ENCODE results near the gene FABP3. TPM values are rescaled to one million over a fixed set of nuclear protein-coding genes. Genes with fewer than 3 reads are reported as not detected.
A peak's percentile ranks its signal among the peaks of the same experiment; 100 is the strongest.

The FABP3 gene
- total RNA-seq, 1 donor from 2014 or later, result 3,048 TPM

DNA sequence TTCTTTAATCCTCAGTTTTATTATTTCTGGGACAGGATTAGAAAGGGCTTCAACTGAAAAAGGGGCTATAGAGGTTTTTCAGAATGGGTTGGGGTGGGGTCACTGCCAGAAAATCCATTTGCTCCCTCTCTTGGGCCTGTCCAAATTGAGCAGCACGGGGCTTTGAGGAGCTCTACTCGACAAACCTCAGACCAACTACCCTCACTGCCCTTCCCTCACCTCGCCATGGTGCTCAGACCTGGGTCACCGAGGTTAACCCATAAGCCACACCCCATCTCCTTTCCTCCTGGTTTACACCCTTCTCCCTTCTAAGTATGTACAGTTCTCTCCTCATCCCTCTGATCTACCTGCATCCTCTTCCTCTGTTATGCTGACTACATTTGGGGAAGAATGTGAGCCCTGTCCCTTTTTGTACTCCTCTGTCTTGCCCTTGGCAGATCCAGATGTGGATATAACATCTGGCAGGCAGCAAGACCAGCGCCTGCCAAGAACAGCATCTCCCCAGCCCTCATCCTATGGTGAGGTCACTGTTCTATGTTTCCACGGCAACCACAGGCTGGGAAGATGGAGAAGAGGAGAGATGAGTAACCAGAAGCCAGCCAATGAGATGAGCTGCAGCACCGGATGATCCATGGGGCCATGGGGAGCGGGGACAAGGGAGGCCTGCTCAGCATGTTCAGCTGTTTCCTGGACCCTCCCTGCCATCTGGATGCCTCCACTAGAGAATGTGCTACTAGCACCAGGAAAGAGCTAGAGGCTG is 3.7 kb upstream of the FABP3 start:
- DNase-seq (ENCODE audit: low spot score), result peak; percentile 62
- intact Hi-C loops (cut with DNase I), result no loop called here

DNA sequence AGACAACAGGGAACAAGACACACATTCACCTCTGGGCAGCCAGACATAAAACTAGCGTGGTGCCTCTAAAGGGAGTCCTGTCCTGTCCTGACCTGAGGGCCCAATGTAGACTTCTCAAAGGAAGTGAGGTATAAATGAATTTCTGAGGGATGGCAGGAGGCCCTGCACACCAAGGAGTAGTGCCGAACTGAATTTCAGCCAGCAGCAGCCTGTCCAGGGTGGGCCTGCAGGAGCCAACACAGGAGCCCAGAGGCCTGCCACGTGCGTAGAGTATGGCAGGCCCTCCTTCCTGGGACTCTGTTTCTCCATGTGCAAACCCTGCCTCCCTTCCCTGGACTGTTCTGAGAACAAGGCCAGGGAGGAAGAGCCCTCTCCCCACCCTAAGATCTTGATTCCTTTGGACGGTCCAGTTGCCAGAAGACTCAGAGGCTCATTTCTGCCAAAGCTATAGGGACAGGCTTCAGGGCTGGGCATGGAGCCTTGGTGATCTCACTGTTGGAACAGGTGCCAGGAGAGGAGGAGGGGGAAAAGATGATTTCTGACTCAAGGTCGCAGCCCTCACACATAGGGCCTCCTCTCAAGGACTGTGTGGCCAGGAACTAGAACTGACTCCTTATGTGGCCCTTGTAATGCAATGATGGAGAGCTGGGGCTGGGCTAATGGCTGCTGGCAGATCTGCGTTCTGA is 1.8 kb upstream of the FABP3 start:
- intact Hi-C loops (cut with DNase I), result no loop called here
- DNase-seq (ENCODE audit: low spot score), result no peak

DNA sequence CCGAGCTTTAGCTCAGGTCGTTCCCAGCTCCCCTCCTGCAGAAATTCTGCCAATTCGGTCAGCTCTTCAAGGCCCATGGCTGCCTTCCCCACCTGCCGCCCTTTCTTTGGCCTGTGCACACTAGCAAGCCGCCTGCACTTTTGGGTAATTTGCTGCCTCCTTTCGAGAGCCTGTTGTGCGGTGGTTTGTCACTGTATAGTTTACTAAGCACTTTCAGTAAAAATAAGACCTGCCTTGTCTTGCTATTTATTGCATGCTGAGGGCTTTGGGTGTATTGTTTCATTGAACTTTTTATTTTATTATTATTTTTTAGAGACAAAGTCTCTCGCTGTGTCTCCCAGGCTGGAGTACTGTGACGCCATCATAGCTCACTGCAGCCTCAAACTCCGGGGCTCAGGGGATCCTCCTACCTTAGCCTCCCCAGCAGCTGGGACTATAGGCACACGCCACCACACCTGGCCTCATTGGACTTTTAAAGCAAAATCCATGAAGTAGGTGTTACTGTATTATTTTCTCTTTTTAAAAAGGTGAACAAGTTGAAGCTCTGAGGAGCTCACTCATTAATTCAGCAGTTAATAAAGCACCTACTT is 1.1 kb upstream of the FABP3 start:
- no peak for DNase-seq (ENCODE audit: low spot score)
- intact Hi-C loops (cut with DNase I), result loop anchor here (1.0 kb wide), 1 partner anchor 8 kb away; no protein-coding TSS in a partner anchor

DNA sequence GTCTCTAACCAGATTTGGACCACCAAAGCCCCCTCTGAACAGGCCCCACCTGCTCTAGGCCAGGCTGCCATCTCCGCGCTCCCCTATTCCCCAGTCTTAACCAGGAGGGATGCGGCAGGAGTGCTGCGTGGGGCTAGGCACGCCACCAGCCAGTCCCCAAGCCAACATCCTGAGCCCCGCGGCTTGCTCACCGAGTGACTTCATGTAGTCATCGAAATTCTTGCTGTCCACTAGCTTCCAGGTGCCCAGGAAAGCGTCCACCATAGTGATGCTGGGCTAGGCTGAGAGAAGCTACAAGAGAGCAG is 173 bp downstream of the FABP3 start:
- intact Hi-C loops (cut with DNase I), result loop anchor here (1.0 kb wide), 1 partner anchor 10 kb away; no protein-coding TSS in a partner anchor
- DNase-seq (ENCODE audit: low spot score), result no peak

DNA sequence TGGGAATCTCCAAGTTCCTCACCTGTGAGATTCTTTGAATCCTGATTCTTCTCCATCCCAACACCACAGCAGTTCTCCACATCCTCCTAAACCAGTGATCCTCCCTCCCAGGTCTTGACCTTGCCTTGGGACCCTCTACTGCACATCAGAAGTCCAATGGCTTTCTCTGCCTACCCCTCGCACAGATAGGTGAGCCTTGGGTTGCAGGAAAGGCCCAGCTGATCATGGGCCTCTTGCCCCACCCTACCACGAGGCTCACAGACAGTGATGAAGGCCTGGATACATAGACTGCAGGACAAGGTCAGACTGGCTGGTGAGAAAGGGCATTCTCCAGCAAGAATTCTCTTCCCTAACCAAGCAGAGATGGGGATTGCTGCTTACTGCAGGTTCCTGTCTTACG is 825 bp downstream of the FABP3 start:
- no peak for DNase-seq (ENCODE audit: low spot score)
- intact Hi-C loops (cut with DNase I), result no loop called here

DNA sequence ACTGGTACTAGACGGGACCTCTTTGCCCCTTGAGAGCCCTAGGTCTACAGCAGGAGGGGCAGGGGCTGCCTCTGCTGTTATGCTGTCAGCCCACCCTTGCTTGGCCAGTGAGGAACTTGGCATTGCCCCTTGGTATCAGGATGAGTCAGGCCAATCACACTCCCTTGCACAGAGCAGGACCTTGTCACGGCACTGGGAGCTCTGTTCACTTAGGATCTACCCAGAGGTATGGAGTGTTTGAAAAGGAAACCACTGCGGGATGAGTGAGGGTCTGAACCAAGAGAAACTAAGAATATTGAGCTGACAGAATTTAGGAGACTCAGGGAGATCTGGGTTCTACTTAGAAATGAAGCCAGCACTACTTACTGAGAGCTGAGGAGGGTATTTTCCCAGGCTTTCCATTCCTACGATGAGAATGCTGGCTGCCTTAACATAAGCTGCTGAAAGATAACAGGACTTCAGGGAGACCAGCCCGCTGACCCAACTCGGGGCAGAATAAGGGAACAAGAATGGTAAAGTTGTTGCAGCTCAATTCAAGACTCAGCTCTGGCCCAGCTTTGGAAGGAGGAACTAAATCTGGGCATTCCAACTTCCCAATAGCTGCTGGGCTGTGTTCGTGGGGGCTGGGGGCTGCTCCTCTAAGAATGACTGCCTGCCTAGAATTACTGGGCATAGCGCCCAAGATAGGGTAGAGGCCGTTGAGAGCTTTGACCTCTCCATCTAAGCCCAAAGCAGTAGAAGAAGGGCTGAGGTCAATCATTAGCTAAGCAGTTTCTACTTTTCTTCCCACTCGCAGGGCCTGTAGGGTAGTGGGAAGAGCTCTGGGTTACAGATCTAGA is 1.5 kb downstream of the FABP3 start:
- no peak for DNase-seq (ENCODE audit: low spot score)
- intact Hi-C loops (cut with DNase I), result no loop called here

DNA sequence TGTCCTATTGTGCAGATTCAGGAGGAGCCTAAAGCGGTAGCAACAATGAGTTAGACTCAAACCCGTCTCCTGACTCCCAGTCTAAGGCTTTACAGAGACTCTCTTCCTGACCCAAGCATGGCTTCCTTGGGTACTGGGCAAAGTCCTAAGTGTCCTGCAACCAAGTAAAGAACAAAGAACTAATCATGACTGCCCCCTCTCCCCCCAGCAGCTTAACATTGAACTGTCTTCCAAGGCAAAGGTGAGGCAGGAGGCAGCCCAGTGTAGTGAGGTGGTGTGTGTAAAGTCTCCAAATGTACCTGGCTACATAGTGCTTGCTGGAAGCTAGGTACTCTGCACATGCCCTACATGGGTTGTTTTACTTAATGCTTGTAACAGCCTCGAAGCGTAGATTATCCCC is 2.3 kb downstream of the FABP3 start:
- no peak for DNase-seq (ENCODE audit: low spot score)
- intact Hi-C loops (cut with DNase I), result no loop called here

DNA sequence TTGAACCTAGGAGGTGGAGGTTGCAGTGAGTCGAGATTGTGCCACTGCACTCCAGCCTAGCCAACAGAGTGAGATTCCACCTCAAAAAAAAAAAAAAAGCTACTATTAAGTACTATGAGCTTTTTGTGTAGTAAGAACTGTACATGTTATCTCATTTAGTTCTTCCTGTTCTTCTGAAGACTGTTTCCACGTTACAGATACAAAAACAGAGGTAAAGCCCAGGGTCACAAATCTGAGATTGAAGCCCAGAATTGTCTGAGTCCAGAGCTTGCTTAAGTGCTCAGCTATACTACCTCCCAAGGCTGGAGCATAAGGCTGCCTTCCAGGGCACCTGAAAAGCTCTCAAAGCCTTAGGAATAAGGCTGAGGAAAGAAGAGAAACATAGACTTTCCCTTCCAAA is 2.9 kb downstream of the FABP3 start:
- intact Hi-C loops (cut with DNase I), result no loop called here
- DNase-seq (ENCODE audit: low spot score), result no peak

DNA sequence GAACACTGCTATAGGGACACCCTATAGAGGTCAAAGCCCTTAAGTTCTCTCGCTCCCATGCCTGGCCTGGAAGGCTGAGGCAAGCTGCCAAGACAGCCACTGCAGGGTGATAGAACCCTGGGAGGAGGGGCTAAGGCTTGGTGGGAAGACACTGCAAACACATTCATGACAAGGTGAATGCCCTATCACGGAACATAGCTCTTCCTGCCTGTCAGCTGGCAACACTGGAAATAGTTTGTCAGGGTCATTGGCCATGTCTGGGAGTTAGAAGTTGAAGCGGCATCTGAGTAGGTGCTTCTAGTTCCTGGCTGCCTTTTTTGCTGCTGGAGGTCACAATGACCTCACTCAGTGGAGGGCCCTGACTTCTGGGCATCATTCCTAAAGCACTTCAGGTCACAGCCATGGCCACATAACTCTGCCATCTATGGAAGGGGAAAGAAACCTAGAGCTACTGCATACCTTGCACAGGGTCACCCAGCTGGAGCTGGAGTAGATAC is 4.2 kb downstream of the FABP3 start:
- peak; percentile 83 for DNase-seq (ENCODE audit: low spot score)
- intact Hi-C loops (cut with DNase I), result no loop called here

DNA sequence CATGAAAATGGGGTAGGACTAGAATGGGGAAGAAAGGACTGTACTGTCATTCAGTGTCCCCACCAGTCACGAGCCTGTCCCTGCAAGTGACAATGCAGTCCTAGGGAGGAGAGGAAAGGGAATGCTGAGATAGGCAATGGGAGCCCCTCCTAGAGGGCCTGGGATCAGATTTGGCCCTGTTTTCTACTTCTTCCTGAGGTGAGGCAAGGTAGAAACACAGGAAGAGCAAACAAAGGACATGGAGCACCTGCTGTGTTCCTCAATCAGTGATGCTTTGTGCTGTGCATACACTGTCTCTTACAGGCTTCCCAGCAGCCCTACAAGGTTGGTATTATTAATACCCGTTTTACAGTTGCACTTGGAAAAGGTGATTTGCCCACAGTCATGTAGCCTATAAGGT is 6.1 kb downstream of the FABP3 start:
- intact Hi-C loops (cut with DNase I), result no loop called here
- no peak for DNase-seq (ENCODE audit: low spot score)

DNA sequence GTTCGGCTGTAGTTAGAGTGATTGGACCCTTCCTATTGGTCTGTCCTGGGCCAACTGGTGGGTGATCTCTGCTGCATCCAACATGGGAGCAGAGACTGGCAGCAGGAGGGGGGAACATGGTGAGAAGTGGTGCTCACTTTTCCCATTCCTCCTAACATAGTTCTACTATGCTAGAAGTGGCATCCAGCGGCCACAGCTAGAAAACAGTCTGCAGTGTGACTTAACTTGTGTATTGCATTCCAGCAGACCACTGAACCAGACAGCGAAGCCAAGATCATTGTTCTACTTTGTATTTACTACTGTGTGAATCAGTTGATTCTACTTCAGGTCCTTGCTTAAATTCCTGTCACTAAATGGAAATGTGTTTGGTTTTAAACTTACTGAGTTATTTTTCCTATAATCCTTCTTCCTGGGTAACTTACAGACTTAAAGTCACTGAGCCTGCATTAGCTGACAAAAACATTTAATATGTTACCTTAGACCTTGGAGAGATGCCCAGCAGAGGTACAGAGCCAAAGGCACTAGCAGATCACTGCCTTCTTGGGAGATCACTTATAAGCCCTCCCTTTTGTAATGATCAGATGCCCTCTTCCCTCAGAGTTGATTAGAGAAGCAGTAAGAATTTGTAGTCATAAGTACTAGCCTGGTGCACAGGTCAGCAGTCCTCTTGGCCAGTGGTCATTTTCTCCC is 8.2 kb downstream of the FABP3 start:
- DNase-seq (ENCODE audit: low spot score), result no peak
- intact Hi-C loops (cut with DNase I), result no loop called here

DNA sequence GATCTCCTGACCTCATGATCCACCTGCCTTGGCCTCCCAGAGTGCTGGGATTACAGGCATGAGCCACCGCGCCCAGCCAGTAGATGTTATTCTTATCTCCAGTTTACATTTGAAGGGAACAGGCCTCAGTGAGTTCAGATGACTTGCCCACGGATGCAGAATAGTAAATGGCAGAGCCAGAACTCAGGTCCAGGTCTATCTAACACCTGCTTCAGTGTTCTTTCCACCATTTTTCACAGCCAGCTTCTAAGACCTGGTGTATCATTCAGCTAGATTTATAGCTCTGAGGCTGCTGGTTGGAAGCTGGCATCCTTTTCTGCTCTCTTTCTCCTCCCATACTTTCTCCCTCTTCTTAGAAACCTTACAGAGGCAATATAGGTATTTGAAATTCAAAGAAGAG is 10.8 kb downstream of the FABP3 start:
- no peak for DNase-seq (ENCODE audit: low spot score)
- intact Hi-C loops (cut with DNase I), result no loop called here

DNA sequence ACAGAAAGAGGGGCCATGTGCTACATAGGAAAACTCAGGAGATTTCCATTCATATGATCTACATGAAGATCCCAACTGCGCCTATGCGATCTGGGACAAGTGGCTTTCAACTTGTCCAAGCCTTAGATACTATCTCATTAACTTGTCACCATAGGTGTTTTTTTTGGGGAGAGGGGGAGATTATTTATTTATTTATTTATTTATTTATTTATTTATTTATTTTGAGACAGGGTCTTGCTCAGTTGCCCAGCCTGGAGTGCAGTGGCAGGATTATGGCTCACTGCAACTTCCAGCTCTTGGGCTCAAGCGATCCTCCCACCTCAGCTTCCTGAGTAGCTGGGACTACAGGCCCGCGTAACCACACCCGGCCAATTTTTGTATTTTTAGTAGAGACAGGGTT is 11.3 kb downstream of the FABP3 start:
- no peak for DNase-seq (ENCODE audit: low spot score)
- intact Hi-C loops (cut with DNase I), result no loop called here

DNA sequence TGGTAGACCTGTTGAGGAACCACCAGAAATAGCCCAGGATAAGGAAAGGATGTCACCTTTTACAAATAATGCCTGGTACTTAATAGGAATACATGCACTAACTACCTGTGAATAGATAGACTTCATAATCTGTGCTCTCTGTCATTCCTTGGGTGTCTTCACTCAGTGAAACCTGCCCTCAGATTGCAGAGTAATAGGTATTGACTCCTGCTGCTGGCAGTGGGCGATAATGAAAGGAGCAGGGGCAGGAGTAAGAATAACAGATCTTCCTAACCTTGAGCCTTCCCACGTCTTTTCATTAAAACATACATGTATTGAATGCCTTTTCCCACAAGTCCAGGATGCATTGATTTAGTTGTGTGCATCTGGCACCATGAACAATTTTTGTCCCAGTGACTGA is 16.4 kb downstream of the FABP3 start:
- DNase-seq (ENCODE audit: low spot score), result no peak
- intact Hi-C loops (cut with DNase I), result no loop called here

DNA sequence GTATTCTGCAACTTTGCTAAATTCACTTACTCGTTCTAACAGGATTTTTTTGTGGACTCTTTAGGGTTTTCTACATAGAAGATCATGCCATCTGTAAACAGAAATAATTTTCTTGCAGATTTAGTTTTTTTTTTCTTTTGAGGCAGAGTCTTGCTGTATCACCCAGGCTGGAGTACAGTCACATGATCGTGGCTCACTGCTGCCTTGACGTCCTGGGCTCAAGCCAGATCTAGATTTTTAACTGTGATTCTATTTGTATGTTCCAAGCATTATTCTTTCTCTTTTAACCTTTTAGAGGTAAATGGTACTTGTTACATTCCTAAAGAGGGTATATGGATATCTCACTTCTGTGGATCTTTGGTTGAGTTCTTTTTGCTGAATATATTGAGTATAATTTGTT is 18.6 kb downstream of the FABP3 start:
- DNase-seq (ENCODE audit: low spot score), result no peak
- intact Hi-C loops (cut with DNase I), result no loop called here

DNA sequence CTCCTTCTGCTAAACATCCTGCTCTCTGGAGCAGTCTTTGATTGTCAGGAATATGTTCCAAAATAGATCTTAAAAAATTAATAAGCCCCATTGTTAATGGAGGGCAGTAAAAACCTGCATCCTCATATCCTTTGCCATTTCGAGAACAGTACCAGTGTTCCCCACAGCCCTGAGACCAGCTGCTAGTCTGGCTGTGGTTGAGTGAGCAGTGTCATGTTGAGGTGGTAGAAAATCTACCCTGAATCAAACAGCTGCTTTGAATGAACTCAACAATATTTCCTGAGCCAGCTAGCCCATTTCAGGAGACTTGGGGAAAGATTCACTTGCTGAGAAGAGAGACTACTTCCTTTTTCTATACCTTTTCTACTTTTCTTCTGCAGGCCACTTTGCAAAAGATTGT is 24.4 kb downstream of the FABP3 start:
- no peak for DNase-seq (ENCODE audit: low spot score)
- intact Hi-C loops (cut with DNase I), result no loop called here

DNA sequence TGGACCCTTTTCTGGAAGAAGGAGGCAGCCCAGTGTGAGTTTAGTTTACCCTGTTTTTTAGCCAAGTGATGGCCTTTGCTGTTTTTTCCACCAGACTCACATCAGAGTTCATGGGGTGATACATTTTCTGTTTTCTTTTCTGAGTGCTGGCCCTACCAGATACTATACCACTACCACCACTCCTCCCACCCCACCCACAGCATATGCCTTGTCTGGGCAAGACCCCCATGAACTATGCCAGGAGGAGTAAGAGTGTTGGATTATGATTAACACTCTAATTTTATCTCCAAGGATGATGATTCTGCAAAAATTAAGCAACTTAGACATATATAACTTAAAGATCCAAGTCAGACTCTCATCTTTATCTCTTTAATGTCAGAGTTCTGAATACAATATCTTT is 26.1 kb downstream of the FABP3 start:
- intact Hi-C loops (cut with DNase I), result no loop called here
- no peak for DNase-seq (ENCODE audit: low spot score)

DNA sequence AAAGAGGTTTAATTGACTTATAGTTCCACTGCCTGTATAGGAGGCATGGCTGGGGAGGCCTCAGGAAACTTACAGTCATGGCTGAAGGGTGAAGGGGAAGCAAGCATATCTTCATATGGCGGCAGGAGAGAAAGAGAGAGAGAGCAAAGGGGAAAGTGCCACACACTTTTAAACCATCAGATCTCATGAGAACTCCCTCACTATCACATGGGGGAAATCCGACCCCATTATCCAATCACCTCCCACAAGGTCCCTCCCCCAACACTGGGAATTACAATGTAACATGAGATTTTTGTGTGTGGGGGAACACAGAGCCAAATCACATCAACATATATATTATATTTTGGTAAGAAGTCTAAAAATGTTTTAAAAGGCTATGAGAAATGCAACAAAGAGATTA is 27.2 kb downstream of the FABP3 start:
- intact Hi-C loops (cut with DNase I), result no loop called here
- no peak for DNase-seq (ENCODE audit: low spot score)

DNA sequence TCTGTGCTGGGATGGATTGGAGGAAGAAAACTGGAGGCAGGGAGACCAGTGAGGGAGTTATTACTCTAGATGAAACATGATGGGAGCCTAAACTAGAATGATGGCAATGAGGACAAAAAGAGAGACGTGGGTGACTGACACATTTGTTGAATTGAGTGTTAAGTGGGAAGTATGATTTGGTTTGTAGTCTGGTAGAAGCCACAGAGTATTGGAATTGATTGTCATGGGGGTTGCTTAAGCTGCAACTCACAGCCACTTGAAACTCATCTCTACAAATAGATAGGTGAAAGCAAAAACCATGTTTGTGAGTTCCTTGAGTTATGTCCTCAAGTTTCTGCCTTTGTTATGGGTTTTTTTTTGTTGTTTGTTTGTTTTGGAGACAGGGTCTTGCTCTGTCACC is 28.4 kb downstream of the FABP3 start:
- no peak for DNase-seq (ENCODE audit: low spot score)
- intact Hi-C loops (cut with DNase I), result no loop called here
